H9 (cell line): ENCODE data around the gene DFFB. TPM values are rescaled to one million over a fixed set of nuclear protein-coding genes. Genes with fewer than 3 reads are reported as not detected.

ENCODE experiments used
- DNase-seq: peaks from one replicate; pipeline ENCODE4 v3.0.0-alpha.2; 2017
- H2AFZ ChIP-seq: one replicate; pipeline ENCODE4 v1.6.1; 2013; ENCODE audit warnings: mild to moderate bottlenecking, low read length, control low read depth, moderate library complexity
- H2AK5ac ChIP-seq: 2 replicates; pipeline ENCODE4 v1.6.1; 2013; ENCODE audit warnings: low read length, control low read depth, mixed read lengths; ENCODE audit not compliant: insufficient read length
- H2BK120ac ChIP-seq: one replicate; pipeline ENCODE4 v1.6.1; 2013; ENCODE audit warnings: low read depth, mild to moderate bottlenecking, low read length, control low read depth, inconsistent platforms; ENCODE audit not compliant: poor library complexity, severe bottlenecking
- H2BK12ac ChIP-seq: 2 replicates; pipeline ENCODE4 v1.6.1; 2013; ENCODE audit warnings: low read length, control low read depth, mixed read lengths, low read depth; ENCODE audit not compliant: insufficient read length
- H2BK15ac ChIP-seq: 2 replicates; pipeline ENCODE4 v1.6.1; 2013; ENCODE audit warnings: low read depth, low read length, control low read depth
- H2BK20ac ChIP-seq: one replicate; pipeline ENCODE4 v1.6.1; 2013; ENCODE audit warnings: low read depth, mild to moderate bottlenecking, low read length, control low read depth, inconsistent platforms; ENCODE audit not compliant: poor library complexity, severe bottlenecking
- H2BK5ac ChIP-seq: 2 replicates; pipeline ENCODE4 v1.6.1; 2013; ENCODE audit warnings: low read length, control low read depth, mixed read lengths; ENCODE audit not compliant: insufficient read length
- H3K14ac ChIP-seq: 2 replicates; pipeline ENCODE4 v1.6.1; 2013; ENCODE audit warnings: low read length, control low read depth; ENCODE audit not compliant: insufficient read depth
- H3K18ac ChIP-seq: 2 replicates; pipeline ENCODE4 v1.6.1; 2013; ENCODE audit warnings: low read depth, mild to moderate bottlenecking, mixed read lengths, low read length, control low read depth; ENCODE audit not compliant: insufficient read length
- H3K23ac ChIP-seq: 2 replicates; pipeline ENCODE4 v1.6.1; 2013; ENCODE audit warnings: low read length, control low read depth, mixed read lengths, low read depth; ENCODE audit not compliant: insufficient read length
- H3K23me2 ChIP-seq: 2 replicates; pipeline ENCODE4 v1.6.1; 2013; ENCODE audit warnings: low read depth, mild to moderate bottlenecking, mixed read lengths, low read length, control low read depth; ENCODE audit not compliant: insufficient read length, poor library complexity, severe bottlenecking
- H3K27ac ChIP-seq: 2 replicates; pipeline ENCODE4 v1.5.1; 2013; ENCODE audit warnings: low read length, control low read depth, mixed read lengths, low read depth; ENCODE audit not compliant: insufficient read length
- H3K27me3 ChIP-seq: 2 replicates; pipeline ENCODE4 v1.6.1; 2013; ENCODE audit warnings: low read length, control low read depth, inconsistent platforms; ENCODE audit not compliant: insufficient read depth
- H3K4ac ChIP-seq: 2 replicates; pipeline ENCODE4 v1.6.1; 2013; ENCODE audit warnings: low read depth, mild to moderate bottlenecking, control low read depth, inconsistent platforms, low read length, moderate library complexity
- H3K4me1 ChIP-seq: 2 replicates; pipeline ENCODE4 v1.6.1; 2013; ENCODE audit warnings: low read length, control low read depth, inconsistent platforms; ENCODE audit not compliant: insufficient read depth
- H3K4me2 ChIP-seq: 2 replicates; pipeline ENCODE4 v1.6.1; 2013; ENCODE audit warnings: low read length, control low read depth, mixed read lengths; ENCODE audit not compliant: insufficient read length, insufficient read depth
- H3K56ac ChIP-seq: 2 replicates; pipeline ENCODE4 v1.6.1; 2013; ENCODE audit warnings: low read depth, mild to moderate bottlenecking, mixed read lengths, low read length, control low read depth; ENCODE audit not compliant: insufficient read length
- H3K79me1 ChIP-seq: 2 replicates; pipeline ENCODE4 v1.6.1; 2013; ENCODE audit warnings: low read depth, mild to moderate bottlenecking, moderate library complexity, low read length, control low read depth, inconsistent platforms; ENCODE audit not compliant: insufficient read depth, poor library complexity, severe bottlenecking
- H3K79me2 ChIP-seq: 2 replicates; pipeline ENCODE4 v1.6.1; 2013; ENCODE audit warnings: low read length, control low read depth, inconsistent platforms; ENCODE audit not compliant: insufficient read depth
- H3K9ac ChIP-seq: 2 replicates; pipeline ENCODE4 v1.6.1; 2013; ENCODE audit warnings: low read length, control low read depth, mixed read lengths; ENCODE audit not compliant: insufficient read length; ENCODE audit errors: extremely low read depth
- H3K9me3 ChIP-seq: one replicate; pipeline ENCODE4 v1.6.1; 2013; ENCODE audit warnings: low read depth, low read length, inconsistent platforms; ENCODE audit not compliant: control insufficient read depth
- H3T11ph ChIP-seq: one replicate; pipeline ENCODE4 v1.6.1; 2013; ENCODE audit warnings: mild to moderate bottlenecking, low read length, control low read depth, inconsistent platforms
- H4K20me1 ChIP-seq: one replicate; pipeline ENCODE4 v1.6.1; 2013; ENCODE audit not compliant: control insufficient read depth, insufficient read length, insufficient read depth
- H4K5ac ChIP-seq: 2 replicates; pipeline ENCODE4 v1.6.1; 2013; ENCODE audit warnings: low read depth, mild to moderate bottlenecking, mixed read lengths, low read length, control low read depth; ENCODE audit not compliant: insufficient read length
- H4K8ac ChIP-seq: replicated peaks from 2 replicates; pipeline ENCODE4 v1.6.1; 2013; ENCODE audit warnings: low read length, control low read depth, mixed read lengths, low read depth; ENCODE audit not compliant: insufficient read length
- H4K91ac ChIP-seq: 2 replicates; pipeline ENCODE4 v1.6.1; 2013; ENCODE audit warnings: low read depth, mild to moderate bottlenecking, moderate library complexity, mixed read lengths, low read length, control low read depth; ENCODE audit not compliant: insufficient read length
- H3K27ac Mint-ChIP-seq, 3 experiments: 2 replicates in 2 of 3; 3 replicates in 1 of 3; pipeline ENCODE4 v1.8.0; 2020 to 2021; ENCODE audit warnings: mixed read lengths in 3 of 3, mild to moderate bottlenecking in 1 of 3, moderate library complexity in 1 of 3
- H3K27me3 Mint-ChIP-seq: 2 replicates; pipeline ENCODE4 v1.8.0; 2021; ENCODE audit warnings: low read depth, mild to moderate bottlenecking, moderate library complexity, mixed read lengths
- H3K36me3 Mint-ChIP-seq, 3 experiments: 2 replicates in 2 of 3; 3 replicates in 1 of 3; pipeline ENCODE4 v1.8.0; 2020 to 2021; ENCODE audit warnings: low read depth in 3 of 3, mixed read lengths in 3 of 3; ENCODE audit not compliant: insufficient read depth in 1 of 3
- H3K4me1 Mint-ChIP-seq, 2 experiments: 2 replicates each; pipeline ENCODE4 v1.8.0; 2020; ENCODE audit warnings: mixed read lengths in 2 of 2
- H3K4me3 Mint-ChIP-seq, 2 experiments: 2 replicates in 1 of 2; 3 replicates in 1 of 2; pipeline ENCODE4 v1.8.0; 2020 to 2021; ENCODE audit warnings: mild to moderate bottlenecking in 2 of 2, mixed read lengths in 2 of 2, moderate library complexity in 1 of 2
- H3K9me3 Mint-ChIP-seq, 2 experiments: 2 replicates in 1 of 2; 3 replicates in 1 of 2; pipeline ENCODE4 v1.8.0; 2020; ENCODE audit warnings: mild to moderate bottlenecking in 2 of 2, mixed read lengths in 2 of 2, moderate library complexity in 1 of 2
- WGBS: extraction: QIAGEN DNeasy Blood & Tissue Kit; methylation state at CpG from one replicate; pipeline ENCODE4 v1.1.7; 2013; ENCODE audit warnings: missing lambda C conversion rate, low lambda C conversion rate, mixed read lengths; ENCODE audit not compliant: insufficient read length; ENCODE audit errors: extremely low coverage; 5-methylcytosine and 5-hydroxymethylcytosine counted together
- total RNA-seq: library from RNA; stranded (reverse); gene quantifications from 2 replicates; pipeline ENCODE4 v1.2.1, GENCODE V29; 2021
- TF ChIP-seq, protein P1 (sequence below): fragments of 200-600 bp; sonication (generic); conservative IDR thresholded peaks from 3 replicates; pipeline ENCODE4 v1.8.0; 2021; ENCODE audit warnings: antibody characterized with exemption, mild to moderate bottlenecking

Gene DFFB
- total RNA-seq, 1 experiment from 2014 or later, result 9.7 TPM

DNA sequence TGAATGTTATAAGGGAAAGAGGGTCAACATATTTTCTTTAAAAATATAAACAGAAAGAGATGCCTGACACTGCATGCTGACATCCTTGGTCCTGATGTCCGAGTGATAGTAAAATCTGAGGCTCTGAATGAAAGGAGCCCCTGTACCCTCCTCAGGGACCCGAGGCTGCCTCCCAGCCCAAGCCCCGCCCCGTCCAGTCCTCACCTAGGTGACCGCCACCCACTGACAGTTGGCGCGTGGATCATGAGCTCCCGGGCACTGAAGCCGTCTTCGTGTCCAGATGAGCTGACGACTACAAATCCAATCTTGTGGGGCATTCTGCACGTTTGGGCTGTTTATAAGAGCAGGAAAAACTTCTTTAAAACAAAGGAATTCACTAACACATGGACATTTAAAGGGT, 5.2 kb upstream of the DFFB start:
- H3K9ac ChIP-seq, result no peak overlapping the region
- no peaks in the 10 kb centered on the region for H3K23me2 ChIP-seq
- H2BK12ac ChIP-seq, result no peak overlapping the region
- H4K91ac ChIP-seq, result no peak overlapping the region
- TF ChIP-seq, protein P1, sequence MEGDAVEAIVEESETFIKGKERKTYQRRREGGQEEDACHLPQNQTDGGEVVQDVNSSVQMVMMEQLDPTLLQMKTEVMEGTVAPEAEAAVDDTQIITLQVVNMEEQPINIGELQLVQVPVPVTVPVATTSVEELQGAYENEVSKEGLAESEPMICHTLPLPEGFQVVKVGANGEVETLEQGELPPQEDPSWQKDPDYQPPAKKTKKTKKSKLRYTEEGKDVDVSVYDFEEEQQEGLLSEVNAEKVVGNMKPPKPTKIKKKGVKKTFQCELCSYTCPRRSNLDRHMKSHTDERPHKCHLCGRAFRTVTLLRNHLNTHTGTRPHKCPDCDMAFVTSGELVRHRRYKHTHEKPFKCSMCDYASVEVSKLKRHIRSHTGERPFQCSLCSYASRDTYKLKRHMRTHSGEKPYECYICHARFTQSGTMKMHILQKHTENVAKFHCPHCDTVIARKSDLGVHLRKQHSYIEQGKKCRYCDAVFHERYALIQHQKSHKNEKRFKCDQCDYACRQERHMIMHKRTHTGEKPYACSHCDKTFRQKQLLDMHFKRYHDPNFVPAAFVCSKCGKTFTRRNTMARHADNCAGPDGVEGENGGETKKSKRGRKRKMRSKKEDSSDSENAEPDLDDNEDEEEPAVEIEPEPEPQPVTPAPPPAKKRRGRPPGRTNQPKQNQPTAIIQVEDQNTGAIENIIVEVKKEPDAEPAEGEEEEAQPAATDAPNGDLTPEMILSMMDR, result no peak
- H3K27me3 ChIP-seq, result no peaks in the 10 kb centered on the region
- Mint-ChIP-seq H3K4me1 (peaks cover 4 to 7% of the 10 kb centered on the region in 2 experiments; a peak in 3 of 4 replicates), H3K27me3 (no peaks in the 10 kb centered on the region), H3K4me3 (no peak overlapping the region), H3K27ac (no peak overlapping the region; a peak in 1 of 7 replicates), H3K36me3 (peaks cover 3 to 19% (median 16%) of the 10 kb centered on the region in 3 experiments; a peak in 6 of 7 replicates), H3K9me3 (no peaks in the 10 kb centered on the region)
- no peak overlapping the region for H3K27ac ChIP-seq
- no peak overlapping the region for H2AFZ ChIP-seq
- H3K9me3 ChIP-seq, result no peaks in the 10 kb centered on the region
- H3K4me1 ChIP-seq, result no peaks in the 10 kb centered on the region
- H4K20me1 ChIP-seq, result no peaks in the 10 kb centered on the region
- H3K79me1 ChIP-seq, result no peaks in the 10 kb centered on the region
- H3K23ac ChIP-seq, result no peak overlapping the region
- no peak overlapping the region for H2AK5ac ChIP-seq
- H2BK15ac ChIP-seq, result no peak overlapping the region
- H2BK5ac ChIP-seq, result no peak overlapping the region
- H2BK120ac ChIP-seq, result no peak overlapping the region
- WGBS, result no CpG with 5 or more reads among the region's 12 CpGs
- no peak overlapping the region for H4K8ac ChIP-seq
- H3K18ac ChIP-seq, result no peak overlapping the region
- no peak overlapping the region for H3T11ph ChIP-seq
- no peak for DNase-seq
- H3K4me2 ChIP-seq, result no peak overlapping the region
- no peak overlapping the region for H3K56ac ChIP-seq
- H2BK20ac ChIP-seq, result no peak overlapping the region
- no peak overlapping the region for H4K5ac ChIP-seq
- H3K4ac ChIP-seq, result no peak overlapping the region
- no peak overlapping the region for H3K14ac ChIP-seq
- 0 out of 2 replicates have a peak, but pooled peaks cover 2% of the 10 kb centered on the region for H3K79me2 ChIP-seq
